H1 (cell line): ENCODE measurements around the gene HNF1B. TPM values are rescaled to one million over a fixed set of nuclear protein-coding genes. Genes with fewer than 3 reads are reported as not detected.

Experiments used
- ASH2L ChIP-seq: fragments of 200-600, 300-600 bp; sonication (generic); IDR thresholded peaks from one replicate; pipeline ENCODE4 v1.7.1; 2017; ENCODE audit warnings: low read length
- POU5F1 ChIP-seq: IDR thresholded peaks from 2 replicates; pipeline ENCODE4 v1.6.1; 2011; ENCODE audit warnings: low read depth, mild to moderate bottlenecking, low read length, moderate library complexity
- polyA plus RNA-seq, 7 experiments: library from polyadenylated mRNA; depleted of rRNA in 3 of 7; stranded (reverse) in 5 of 7; unstranded in 2 of 7; fragments of >200 nt in 5 of 7; fragments of 200-250 nt in 2 of 7; gene quantifications; 1 replicate in 5 of 7; 2 replicates in 1 of 7; 4 replicates in 1 of 7; pipeline versions ENCODE4 v1.2.1 to v1.2.3, GENCODE V29; 2011 to 2013; ENCODE audit warnings: missing spikeins in 2 of 7, mixed read lengths in 2 of 7
- total RNA-seq: library from RNA; stranded (reverse); fragmentation: NEBNext Ultra II Directional; extraction: Animal tissue kit (Norgen Biotek cat#: 25700); gene quantifications from 2 replicates; pipeline ENCODE4 v1.2.1, GENCODE V29; 2021

Gene HNF1B
- total and polyA plus RNA-seq, 2 of the 8 experiments (the other 6 are each of a cell fraction or from before 2014, with no cell fraction given), result 0.13 to 0.30 TPM

GRCh38 chr17:37781451-37781850 lies 36.6 kb upstream of the HNF1B start (continued):
- TF ChIP-seq ASH2L, result no peak
- TF ChIP-seq POU5F1, result no peak
